Peyer's patch (tissue), 4 donors: ENCODE data around the gene PCYOX1L. TPM values are rescaled to one million over a fixed set of nuclear protein-coding genes. Genes with fewer than 3 reads are reported as not detected.

Source experiments
- DNase-seq, 3 donors: peaks; one replicate each; pipeline ENCODE4 v3.0.0-alpha.2; 2017 to 2019
- H3K27ac ChIP-seq, 4 donors: fragments of 200-600 bp; sonication (generic); one replicate each; pipeline ENCODE4 v1.5.1; 2016 to 2019
- H3K27me3 ChIP-seq, 2 donors: fragments of 200-600 bp; sonication (generic); one replicate each; pipeline ENCODE4 v1.5.1; 2019
- H3K36me3 ChIP-seq, 3 donors: fragments of 200-600 bp; sonication (generic); one replicate each; pipeline ENCODE4 v1.5.1; 2016 to 2019
- H3K4me1 ChIP-seq, 4 donors: fragments of 200-600 bp; sonication (generic); one replicate each; pipeline ENCODE4 v1.5.1; 2016 to 2019
- H3K4me3 ChIP-seq, 4 donors: fragments of 200-600 bp; sonication (generic); 1 replicate in 3 of 4; 2 replicates in 1 of 4; pipeline ENCODE4 v1.5.1; 2016 to 2019; ENCODE audit warnings: mild to moderate bottlenecking in 1 of 4
- H3K9me3 ChIP-seq, 4 donors: fragments of 200-600 bp; sonication (generic); one replicate each; pipeline ENCODE4 v1.5.1; 2016 to 2019; ENCODE audit warnings: mild to moderate bottlenecking in 1 of 4
- POLR2A ChIP-seq, 2 donors: fragments of 450-650 bp; IDR thresholded peaks; one replicate each; pipeline ENCODE4 v1.5.1; 2017; ENCODE audit warnings: antibody characterized with exemption in 2 of 2, mild to moderate bottlenecking in 2 of 2, moderate library complexity in 2 of 2
- total RNA-seq, 4 donors: library from RNA; depleted of rRNA; stranded (reverse); fragments of >200 nt; gene quantifications; one replicate each; pipeline ENCODE4 v1.1.0, GENCODE V29; 2016
- TF ChIP-seq, protein P1 (sequence below), 6 experiments: fragments of 450-650 bp in 4 of 6; fragments of 200-600 bp in 2 of 6; sonication (generic) in 1 of 6; IDR thresholded peaks; one replicate each; pipeline ENCODE4 v1.5.1; 2017 to 2019; ENCODE audit warnings: antibody characterized with exemption in 6 of 6, mild to moderate bottlenecking in 3 of 6, moderate library complexity in 1 of 6

PCYOX1L gene
- total RNA-seq, 4 donors from 2014 or later: 5.2 to 12.4 (median 6.3) TPM

- no peak for TF ChIP-seq POLR2A (IDR thresholded peaks at IDR 0.05)
- TF ChIP-seq, protein P1, sequence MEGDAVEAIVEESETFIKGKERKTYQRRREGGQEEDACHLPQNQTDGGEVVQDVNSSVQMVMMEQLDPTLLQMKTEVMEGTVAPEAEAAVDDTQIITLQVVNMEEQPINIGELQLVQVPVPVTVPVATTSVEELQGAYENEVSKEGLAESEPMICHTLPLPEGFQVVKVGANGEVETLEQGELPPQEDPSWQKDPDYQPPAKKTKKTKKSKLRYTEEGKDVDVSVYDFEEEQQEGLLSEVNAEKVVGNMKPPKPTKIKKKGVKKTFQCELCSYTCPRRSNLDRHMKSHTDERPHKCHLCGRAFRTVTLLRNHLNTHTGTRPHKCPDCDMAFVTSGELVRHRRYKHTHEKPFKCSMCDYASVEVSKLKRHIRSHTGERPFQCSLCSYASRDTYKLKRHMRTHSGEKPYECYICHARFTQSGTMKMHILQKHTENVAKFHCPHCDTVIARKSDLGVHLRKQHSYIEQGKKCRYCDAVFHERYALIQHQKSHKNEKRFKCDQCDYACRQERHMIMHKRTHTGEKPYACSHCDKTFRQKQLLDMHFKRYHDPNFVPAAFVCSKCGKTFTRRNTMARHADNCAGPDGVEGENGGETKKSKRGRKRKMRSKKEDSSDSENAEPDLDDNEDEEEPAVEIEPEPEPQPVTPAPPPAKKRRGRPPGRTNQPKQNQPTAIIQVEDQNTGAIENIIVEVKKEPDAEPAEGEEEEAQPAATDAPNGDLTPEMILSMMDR (IDR thresholded peaks at IDR 0.05): no peak
- no peaks in the 10 kb centered on the region for H3K36me3 ChIP-seq
- H3K4me3 ChIP-seq: no peak overlapping the region
- no peaks in the 10 kb centered on the region for H3K4me1 ChIP-seq
- no peaks in the 10 kb centered on the region for H3K9me3 ChIP-seq
- H3K27ac ChIP-seq: no peak overlapping the region
- H3K27me3 ChIP-seq: no peaks in the 10 kb centered on the region
- no peak for DNase-seq
Measured at GRCh38 chr5:149313151-149313841, 44.5 kb upstream of the PCYOX1L start.

- H3K4me1 ChIP-seq: no peaks in the 10 kb centered on the region
- H3K9me3 ChIP-seq: no peaks in the 10 kb centered on the region
- no peak overlapping the region for H3K4me3 ChIP-seq
- no peak for DNase-seq
- H3K36me3 ChIP-seq: no peaks in the 10 kb centered on the region
- no peaks in the 10 kb centered on the region for H3K27me3 ChIP-seq
- H3K27ac ChIP-seq: no peak overlapping the region
- TF ChIP-seq, protein P1 (IDR thresholded peaks at IDR 0.05): no peak
- no peak for TF ChIP-seq POLR2A (IDR thresholded peaks at IDR 0.05)
Measured at GRCh38 chr5:149314571-149315111, 43.2 kb upstream of the PCYOX1L start.

- H3K4me3 ChIP-seq: no peak overlapping the region
- DNase-seq: no peak
- TF ChIP-seq, protein P1 (IDR thresholded peaks at IDR 0.05): no peak
- TF ChIP-seq POLR2A (IDR thresholded peaks at IDR 0.05): no peak
- H3K9me3 ChIP-seq: no peaks in the 10 kb centered on the region
- peaks cover 0 to 6% (median 0%) of the 10 kb centered on the region in 4 donors for H3K4me1 ChIP-seq
- H3K36me3 ChIP-seq: no peaks in the 10 kb centered on the region
- no peak overlapping the region for H3K27ac ChIP-seq
- no peaks in the 10 kb centered on the region for H3K27me3 ChIP-seq
Measured at GRCh38 chr5:149315753-149316152, 42.1 kb upstream of the PCYOX1L start.

DNA sequence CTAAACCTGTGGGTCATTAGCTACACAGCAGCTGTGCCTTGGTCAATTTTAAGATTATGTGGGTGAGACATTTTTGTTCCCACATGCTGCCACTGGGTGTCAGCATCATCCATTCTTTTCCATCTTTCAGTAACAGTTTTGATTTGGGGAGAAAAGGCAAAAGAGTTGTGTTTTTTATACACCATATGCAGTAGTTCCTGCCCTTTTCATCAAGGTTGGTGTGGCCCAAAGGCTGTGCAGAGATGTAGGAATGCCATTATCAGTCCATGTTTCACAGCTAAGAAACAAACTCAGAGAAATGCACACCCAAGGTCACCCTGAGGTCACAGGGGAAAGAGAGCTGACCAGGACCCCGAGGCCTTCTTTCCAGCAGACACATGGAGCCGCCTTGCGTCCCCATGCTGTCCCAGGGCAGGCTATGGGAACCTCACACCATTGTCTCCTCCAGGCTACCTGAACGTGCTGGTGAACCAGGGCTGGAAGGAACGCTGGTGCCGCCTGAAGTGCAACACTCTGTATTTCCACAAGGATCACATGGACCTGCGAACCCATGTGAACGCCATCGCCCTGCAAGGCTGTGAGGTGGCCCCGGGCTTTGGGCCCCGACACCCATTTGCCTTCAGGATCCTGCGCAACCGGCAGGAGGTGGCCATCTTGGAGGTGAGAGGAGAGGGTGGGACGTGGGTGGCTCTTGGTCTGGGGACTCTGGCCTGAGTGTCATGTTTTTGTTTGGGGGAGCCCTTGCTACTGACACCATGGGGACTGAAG is 40.4 kb upstream of the PCYOX1L start:
- TF ChIP-seq POLR2A (IDR thresholded peaks at IDR 0.05): no peak
- TF ChIP-seq, protein P1 (IDR thresholded peaks at IDR 0.05): peak; percentile 38 to 96 (median 84)
- H3K27ac ChIP-seq: no peak overlapping the region
- peaks cover 0 to 11% (median 0%) of the 10 kb centered on the region in 4 donors for H3K4me1 ChIP-seq
- no peaks in the 10 kb centered on the region for H3K27me3 ChIP-seq
- H3K36me3 ChIP-seq: no peaks in the 10 kb centered on the region
- no peak overlapping the region for H3K4me3 ChIP-seq
- DNase-seq: peak in 1 of 3 donors; percentile 62
- H3K9me3 ChIP-seq: no peaks in the 10 kb centered on the region

- Histone ChIP-seq H3K4me1 (peaks cover 0 to 20% (median 0%) of the 10 kb centered on the region in 4 donors), H3K4me3 (no peak overlapping the region), H3K27ac (no peak overlapping the region), H3K9me3 (no peaks in the 10 kb centered on the region), H3K36me3 (no peaks in the 10 kb centered on the region), H3K27me3 (no peaks in the 10 kb centered on the region)
- no peak for DNase-seq
- TF ChIP-seq, protein P1 (IDR thresholded peaks at IDR 0.05): no peak
- TF ChIP-seq POLR2A (IDR thresholded peaks at IDR 0.05): no peak
Measured at GRCh38 chr5:149319174-149319573, 38.7 kb upstream of the PCYOX1L start.
